NCI-H2029 treated with DMSO at 0.1 percent for 48 hours (cell line): ENCODE data around the gene LSM4.
"Not testable (repeated sequence)": the region's sequence is repeated elsewhere in the genome, so short reads cannot be mapped to it uniquely, and the experiment has no call there.

Experiments
- DNase-seq: peaks from one replicate; lab custom pipeline; 2025; lab: John Stamatoyannopoulos, UW

The LSM4 gene

GRCh38 chr19:18322759-18323460 lies at the start of gene LSM4:
LSM4 (minus strand) TSS chr19:18323076; CDS start chr19:18323020, 56 bp downstream.
- peak; percentile 90 for DNase-seq

- DNase-seq, result no peak
Measured at GRCh38 chr19:18368504-18369222, 45.8 kb upstream of the LSM4 start.

GRCh38 chr19:18366021-18366435 lies 43.2 kb upstream of the LSM4 start:
- peak; percentile 16 for DNase-seq

- DNase-seq, result peak; percentile 75
Measured at GRCh38 chr19:18364826-18365528, 42.1 kb upstream of the LSM4 start.

GRCh38 chr19:18364277-18364825 lies 41.5 kb upstream of the LSM4 start:
- DNase-seq, result not testable (repeated sequence)

- no peak for DNase-seq
Measured at GRCh38 chr19:18363787-18364186, 40.9 kb upstream of the LSM4 start.

GRCh38 chr19:18362934-18363542 lies 40.2 kb upstream of the LSM4 start:
- no peak for DNase-seq

- no peak for DNase-seq
Measured at GRCh38 chr19:18361646-18362045, 38.8 kb upstream of the LSM4 start.

GRCh38 chr19:18357041-18357440 lies 34.2 kb upstream of the LSM4 start:
- no peak for DNase-seq

GRCh38 chr19:18354743-18355142 lies 31.9 kb upstream of the LSM4 start:
- DNase-seq, result not testable (repeated sequence)

GRCh38 chr19:18353378-18354005 lies 30.6 kb upstream of the LSM4 start:
- DNase-seq, result no peak

GRCh38 chr19:18351544-18351943 lies 28.7 kb upstream of the LSM4 start:
- no peak for DNase-seq

GRCh38 chr19:18350490-18350889 lies 27.6 kb upstream of the LSM4 start:
- no peak for DNase-seq

GRCh38 chr19:18349524-18350128 lies 26.8 kb upstream of the LSM4 start:
- no peak for DNase-seq

GRCh38 chr19:18348818-18349339 lies 26.0 kb upstream of the LSM4 start:
- DNase-seq, result not testable (repeated sequence)

GRCh38 chr19:18348171-18348570 lies 25.3 kb upstream of the LSM4 start:
- no peak for DNase-seq

- no peak for DNase-seq
Measured at GRCh38 chr19:18346091-18346490, 23.2 kb upstream of the LSM4 start.

- DNase-seq, result no peak
Measured at GRCh38 chr19:18345296-18345695, 22.4 kb upstream of the LSM4 start.

- DNase-seq, result no peak
Measured at GRCh38 chr19:18344582-18344950, 21.7 kb upstream of the LSM4 start.

- no peak for DNase-seq
Measured at GRCh38 chr19:18342090-18342632, 19.3 kb upstream of the LSM4 start.
